Stimulated activated CD4-positive, alpha-beta T cell treated with anti-CD3 and anti-CD28 coated beads, Interleukin-15, amount 100 ng/mL, for 24 hours (primary cell): Measurements from ENCODE around the gene CAMSAP2.
A peak's percentile ranks its signal among the peaks of the same experiment; 100 is the strongest.

Experiments used
- DNase-seq: peaks from one replicate; pipeline ENCODE4 v3.0.0-alpha.2; 2020

Gene CAMSAP2

GRCh38 chr1:200856716-200857357 lies 118.1 kb downstream of the CAMSAP2 start:
- DNase-seq = no peak

DNA sequence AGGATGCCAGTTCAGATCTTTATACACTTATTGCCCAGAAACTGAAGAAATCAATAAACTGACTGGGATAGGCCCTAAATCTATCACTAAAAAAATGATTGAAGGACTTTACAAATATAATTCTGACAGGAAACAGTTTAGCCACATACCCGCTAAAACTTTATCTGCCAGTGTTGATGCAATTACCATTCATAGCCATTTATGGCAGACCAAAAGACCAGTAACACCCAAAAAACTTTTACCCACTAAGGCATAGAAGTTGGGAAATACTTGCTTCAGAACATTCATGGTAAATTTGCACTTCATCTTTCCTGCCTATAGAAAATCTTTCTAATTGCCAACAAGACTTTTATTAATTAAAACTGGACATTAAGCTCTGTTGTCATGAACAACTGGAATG lies 119.1 kb downstream of the CAMSAP2 start:
- DNase-seq = no peak

GRCh38 chr1:200861937-200862647 lies 123.4 kb downstream of the CAMSAP2 start:
- DNase-seq = no peak

- no peak for DNase-seq
These were observed 124.2 kb downstream of the CAMSAP2 start for GRCh38 chr1:200862713-200863415.

- DNase-seq = no peak
These were observed 127.4 kb downstream of the CAMSAP2 start for GRCh38 chr1:200866116-200866515.

- DNase-seq = peak; percentile 80
These were observed 127.8 kb downstream of the CAMSAP2 start for GRCh38 chr1:200866521-200866920.

DNA sequence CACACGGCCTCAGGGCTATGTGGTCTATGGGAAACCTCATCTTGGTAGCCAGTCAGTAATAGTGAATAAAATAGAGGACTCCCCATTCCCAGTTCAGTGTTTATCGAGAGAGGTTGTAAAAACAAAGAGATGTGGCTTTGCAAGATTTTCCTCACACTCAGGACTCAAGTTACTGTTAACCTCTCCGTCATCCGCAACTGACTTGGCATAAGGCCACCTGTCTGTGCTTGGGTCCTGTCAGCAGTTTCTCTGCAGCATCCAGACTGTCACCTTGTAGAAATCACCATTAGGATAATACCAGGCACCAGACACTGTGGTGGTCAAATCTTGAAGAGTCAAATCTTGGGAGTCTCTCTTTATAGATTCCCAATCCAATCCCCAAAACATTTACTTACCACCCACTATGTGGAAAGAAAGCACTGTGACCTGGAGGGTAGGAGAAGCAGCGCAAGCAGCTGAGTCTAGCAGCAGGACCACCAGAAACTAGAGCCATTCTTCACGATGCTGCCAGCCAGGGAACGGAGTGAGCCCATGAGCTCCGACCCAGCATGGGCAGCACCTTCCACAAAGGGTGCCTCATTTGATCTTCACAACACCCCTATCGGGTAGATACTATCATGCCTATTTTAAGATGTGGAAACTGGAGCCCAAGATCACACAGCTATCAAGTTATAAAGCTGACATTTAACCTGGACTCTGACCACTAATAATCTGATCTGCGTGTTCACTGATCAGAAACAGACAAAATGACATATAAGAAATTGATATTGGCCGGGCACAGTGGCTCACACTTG lies 128.5 kb downstream of the CAMSAP2 start:
- peak; percentile 37 for DNase-seq

- no peak for DNase-seq
These were observed 130.7 kb downstream of the CAMSAP2 start for GRCh38 chr1:200869376-200869752.

DNA sequence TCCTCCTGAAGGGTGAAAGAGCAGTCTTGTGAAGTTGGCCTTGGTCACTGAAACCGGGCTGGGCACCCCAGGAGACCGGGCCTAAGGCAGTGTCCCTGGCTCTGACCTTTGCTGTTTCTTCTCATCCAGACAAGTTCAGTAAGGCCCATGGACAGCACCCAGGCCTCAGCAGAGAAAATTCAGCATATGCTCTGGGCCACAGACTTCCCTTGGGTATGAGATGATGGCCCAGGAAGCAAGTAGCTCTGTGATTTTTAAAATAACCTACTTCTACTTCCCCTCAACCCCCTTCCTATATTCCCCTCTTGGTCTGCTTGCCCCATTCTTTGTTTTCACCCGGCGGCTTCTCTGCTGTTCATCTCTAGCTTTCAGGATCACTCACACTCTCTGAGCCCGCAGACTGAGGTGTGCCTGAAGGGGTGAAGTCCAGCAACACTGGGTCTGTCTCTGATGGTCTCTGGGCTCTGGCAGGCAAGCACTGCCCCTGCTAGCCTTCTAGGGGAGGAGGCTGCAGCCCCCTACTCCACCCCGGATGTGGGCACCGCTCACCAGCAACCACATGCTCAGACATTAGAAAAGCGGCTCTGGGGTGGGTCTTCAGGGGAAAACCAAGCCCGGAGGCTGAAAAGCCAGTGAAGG lies 131.2 kb downstream of the CAMSAP2 start:
- peak; percentile 56 for DNase-seq

- DNase-seq = no peak
These were observed 133.9 kb downstream of the CAMSAP2 start, which contains the start of gene GPR25 for GRCh38 chr1:200872446-200873115. Gene GPR25 (plus strand): TSS chr1:200872981. CDS start chr1:200873038, 57 bp downstream.

- no peak for DNase-seq
These were observed 134.5 kb downstream of the CAMSAP2 start for GRCh38 chr1:200873116-200873670.

DNA sequence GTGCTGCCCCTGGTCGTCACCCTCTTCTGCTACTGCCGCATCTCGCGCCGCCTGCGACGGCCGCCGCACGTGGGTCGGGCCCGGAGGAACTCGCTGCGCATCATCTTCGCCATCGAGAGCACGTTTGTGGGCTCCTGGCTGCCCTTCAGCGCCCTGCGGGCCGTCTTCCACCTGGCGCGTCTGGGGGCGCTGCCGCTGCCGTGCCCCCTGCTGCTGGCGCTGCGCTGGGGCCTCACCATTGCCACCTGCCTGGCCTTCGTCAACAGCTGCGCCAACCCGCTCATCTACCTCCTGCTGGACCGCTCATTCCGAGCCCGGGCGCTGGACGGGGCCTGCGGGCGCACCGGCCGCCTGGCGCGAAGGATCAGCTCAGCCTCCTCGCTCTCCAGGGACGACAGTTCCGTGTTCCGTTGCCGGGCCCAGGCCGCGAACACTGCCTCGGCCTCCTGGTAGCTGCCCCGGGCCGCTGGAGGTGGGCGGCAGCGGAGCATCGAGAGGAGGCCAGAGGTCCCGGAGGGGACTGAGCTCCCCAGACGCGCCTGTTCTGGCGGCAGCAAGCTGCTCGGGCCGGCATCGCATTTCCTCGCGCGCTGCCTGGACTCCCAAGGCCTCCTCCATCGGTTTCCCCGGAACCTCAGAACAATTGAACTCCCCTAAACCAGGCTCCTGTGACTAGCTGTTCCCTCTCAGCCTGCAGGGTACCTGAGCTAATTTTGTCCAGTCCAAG lies 135.1 kb downstream of the CAMSAP2 start:
- DNase-seq = no peak

- DNase-seq = no peak
These were observed 136.0 kb downstream of the CAMSAP2 start for GRCh38 chr1:200874694-200875093.

GRCh38 chr1:200875416-200875815 lies 136.7 kb downstream of the CAMSAP2 start:
- DNase-seq = no peak

DNA sequence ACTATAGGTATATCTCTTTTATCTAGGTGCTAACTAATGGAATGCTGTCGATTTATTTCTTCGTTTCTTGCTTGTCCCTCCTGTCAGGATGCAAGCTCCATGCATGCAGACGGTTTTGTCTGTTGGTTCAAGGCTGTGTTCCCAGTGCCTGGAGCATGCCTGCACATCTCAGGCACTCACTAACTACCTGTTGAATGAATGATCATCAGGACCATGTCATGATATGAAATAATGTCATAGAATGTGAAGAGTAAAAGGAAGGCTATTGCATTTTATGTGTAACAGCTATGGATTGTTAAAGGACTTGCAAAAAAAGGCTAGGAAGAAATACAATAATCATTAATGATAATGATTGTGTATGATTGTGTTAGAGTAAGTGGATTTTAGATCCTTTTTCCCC lies 138.3 kb downstream of the CAMSAP2 start:
- no peak for DNase-seq

DNA sequence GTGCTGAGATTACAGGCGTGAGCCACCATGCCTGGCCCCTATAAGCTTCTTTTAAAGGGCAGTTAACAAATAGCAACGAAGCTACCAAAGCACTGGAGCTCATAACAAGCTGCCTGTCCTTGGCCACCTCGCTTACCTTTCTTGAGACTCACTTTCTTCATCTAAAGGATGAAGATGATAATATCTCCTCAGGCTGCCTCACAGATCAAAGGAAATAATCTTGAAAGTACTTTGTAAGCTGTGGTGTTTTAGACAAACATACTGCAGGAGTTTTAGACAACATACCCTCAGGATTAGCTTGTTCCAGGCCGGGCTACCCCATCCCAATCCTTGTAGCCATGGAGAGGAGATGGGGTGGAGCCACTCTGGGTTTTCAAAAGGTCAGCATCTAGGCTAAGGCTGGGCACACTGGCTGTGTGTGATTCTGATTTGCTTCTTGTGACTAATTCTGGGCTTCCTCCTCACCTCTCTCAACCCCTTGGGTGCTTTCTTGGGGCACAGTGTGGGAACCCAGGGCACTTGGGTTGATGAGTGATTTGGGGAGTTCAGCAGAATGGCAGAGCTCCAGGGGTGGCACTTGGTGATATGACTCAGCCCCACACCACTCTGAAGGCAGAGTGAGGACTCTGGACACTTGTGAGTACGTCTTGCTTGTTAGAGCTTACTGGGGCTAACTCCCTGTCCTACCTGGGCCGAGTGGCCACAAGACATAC lies 139.3 kb downstream of the CAMSAP2 start:
- peak; percentile 76 for DNase-seq

DNA sequence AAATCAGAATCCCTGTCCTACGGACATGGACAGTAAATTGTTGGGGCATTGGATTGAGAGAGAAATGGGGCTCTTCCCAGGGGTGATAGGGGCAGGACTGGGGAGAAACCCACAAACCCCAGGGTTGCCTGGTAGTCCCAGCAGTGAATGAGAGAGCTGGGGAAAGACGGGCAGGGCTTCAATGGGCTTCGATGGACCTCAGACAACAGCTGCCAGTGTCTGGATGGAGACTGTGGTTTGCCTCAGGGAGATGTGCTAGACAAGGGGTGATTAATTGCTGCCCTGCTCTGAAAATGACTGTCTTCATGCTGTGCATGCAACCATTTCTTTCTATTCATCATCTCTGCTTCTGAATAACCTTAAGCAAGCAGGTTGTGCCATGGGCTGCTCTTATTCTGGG lies 141.5 kb downstream of the CAMSAP2 start:
- peak; percentile 51 for DNase-seq

- no peak for DNase-seq
These were observed 144.4 kb downstream of the CAMSAP2 start for GRCh38 chr1:200883118-200883517.

- DNase-seq = no peak
These were observed 147.1 kb downstream of the CAMSAP2 start for GRCh38 chr1:200885623-200886402.
